Adrenal gland (tissue), 12 donors: Measurements from ENCODE around the gene LACRT. TPM values are rescaled to one million over a fixed set of nuclear protein-coding genes. Genes with fewer than 3 reads are reported as not detected.

Experiments
- DNase-seq, 7 donors: peaks; one replicate each; pipeline ENCODE4 v3.0.0-alpha.2; 2019 to 2020
- H3K27ac ChIP-seq, 5 donors: fragments of 200-600 bp; sonication (generic) in 4 of 5; 1 replicate in 3 of 5; 2 replicates in 2 of 5; pipeline versions ENCODE4 v1.5.1 to v1.8.0; 2016 to 2020; ENCODE audit warnings: mild to moderate bottlenecking in 1 of 5
- H3K27me3 ChIP-seq: fragments of 200-600 bp; 2 replicates; pipeline ENCODE4 v1.8.0; 2021
- H3K36me3 ChIP-seq, 2 donors: fragments of 200-600 bp; replicated peaks in 1 of 2; 1 replicate in 1 of 2; 2 replicates in 1 of 2; pipeline versions ENCODE4 v1.5.1 to v1.8.0; 2018 to 2022
- H3K4me1 ChIP-seq, 2 donors: fragments of 200-600 bp; replicated peaks in 1 of 2; 1 replicate in 1 of 2; 2 replicates in 1 of 2; pipeline versions ENCODE4 v1.5.1 to v1.8.0; 2018 to 2021
- H3K4me3 ChIP-seq, 4 donors: fragments of 200-600 bp; sonication (generic) in 3 of 4; one replicate each; pipeline ENCODE4 v1.5.1; 2016 to 2018
- H3K9me3 ChIP-seq, 3 donors: fragments of 200-600 bp; sonication (generic) in 1 of 3; replicated peaks in 1 of 3; 1 replicate in 2 of 3; 2 replicates in 1 of 3; pipeline versions ENCODE4 v1.5.1 to v1.8.0; 2016 to 2021
- CTCF ChIP-seq, 6 experiments: fragments of 450-650 bp in 4 of 6; fragments of 200-600 bp in 2 of 6; sonication (generic) in 1 of 6; IDR thresholded peaks; 1 replicate in 5 of 6; 2 replicates in 1 of 6; pipeline versions ENCODE4 v1.5.1 to v1.8.0; 2016 to 2021; ENCODE audit warnings: antibody characterized with exemption in 6 of 6, mild to moderate bottlenecking in 2 of 6, moderate library complexity in 1 of 6
- POLR2A ChIP-seq, 2 donors: fragments of 450-650 bp; IDR thresholded peaks; one replicate each; pipeline ENCODE4 v1.6.1; 2017; ENCODE audit warnings: antibody characterized with exemption in 2 of 2, mild to moderate bottlenecking in 2 of 2, moderate library complexity in 1 of 2
- WGBS, 4 donors: extraction: QIAGEN DNeasy Blood & Tissue Kit in 2 of 4; methylation state at CpG; one replicate each; pipeline versions ENCODE4 v1.1.5 to v1.1.7; 2013 to 2017; 5-methylcytosine and 5-hydroxymethylcytosine counted together
- intact Hi-C, 2 donors: fragments of 100-400 bp; cut with DNase I; formaldehyde crosslinking; loops; one replicate each; pipeline versions ENCODE4 v1.14.1 to v1.15.0; 2022 to 2023
- polyA plus RNA-seq, 3 donors: library from polyadenylated mRNA; stranded (reverse); fragments of 200-250 nt in 2 of 3; fragments of 350-450 nt in 1 of 3; fragmentation: Illumina TruSeq in 1 of 3; extraction: RNeasy Lipid Tissue Mini Kit (QIAGEN cat#74804) in 1 of 3; gene quantifications; one replicate each; pipeline ENCODE4 v1.2.3, GENCODE V29; 2013 to 2014
- total RNA-seq, 9 donors: library from RNA; depleted of rRNA in 4 of 9; stranded (reverse); fragments of >200 nt in 4 of 9; fragments of 120-200 nt in 1 of 9; fragmentation: NEBNext Ultra II Directional in 1 of 9; extraction: Animal tissue kit (Norgen Biotek cat#: 25700) in 1 of 9; gene quantifications; one replicate each; pipeline versions ENCODE4 v1.1.0 to v1.2.4, GENCODE V29; 2013 to 2023
- donor health status: healthy with polysubstance abuse.
- donor health status: Bipolar disorder and iron deficiency.
- donor health status: DM: yes; HTN: yes; CAD: no.
- donor health status: DM: no; HTN: no; CAD: no.
- donor health status: DM: no; HTN: no; CAD: no.
- donor health status: DM: yes; HTN: yes; CAD: no.

The LACRT gene
- total and polyA plus RNA-seq, 12 donors = not detected

- TF ChIP-seq POLR2A (IDR thresholded peaks at IDR 0.05) = no peak
- no peak for TF ChIP-seq CTCF (IDR thresholded peaks at IDR 0.05)
- Histone ChIP-seq H3K27me3 (peaks cover 6% of the 10 kb centered on the region), H3K36me3 (no peaks in the 10 kb centered on the region), H3K27ac (no peak overlapping the region), H3K4me1 (peaks cover 0 to 5% of the 10 kb centered on the region in 2 donors), H3K9me3 (no peaks in the 10 kb centered on the region), H3K4me3 (no peak overlapping the region)
- intact Hi-C loops = no loop called here
- 92 to 98% (median 94%) methylated on average over 3 of the region's 3 CpGs for WGBS, 4 donors
- DNase-seq = no peak
Measured at GRCh38 chr12:54628186-54628846, 6.4 kb downstream of the LACRT start.

GRCh38 chr12:54627304-54627703 lies 7.4 kb downstream of the LACRT start:
- WGBS, 4 donors = 84 to 94% (median 93%) methylated on average over 3 of the region's 3 CpGs
- no peak overlapping the region for H3K4me3 ChIP-seq

GRCh38 chr12:54625598-54625997 lies 9.1 kb downstream of the LACRT start:
- DNase-seq = no peak
- Histone ChIP-seq H3K27me3 (peaks cover 13% of the 10 kb centered on the region), H3K4me3 (no peak overlapping the region), H3K36me3 (no peaks in the 10 kb centered on the region), H3K27ac (no peak overlapping the region), H3K4me1 (peaks cover 0 to 5% of the 10 kb centered on the region in 2 donors), H3K9me3 (no peaks in the 10 kb centered on the region)
- no peak for TF ChIP-seq POLR2A (IDR thresholded peaks at IDR 0.05)
- no peak for TF ChIP-seq CTCF (IDR thresholded peaks at IDR 0.05)
- intact Hi-C loops = no loop called here

More at GRCh38 chr12:54627304-54627703, 7.4 kb downstream of the LACRT start:
- Histone ChIP-seq H3K9me3 (no peaks in the 10 kb centered on the region), H3K27me3 (peaks cover 8% of the 10 kb centered on the region), H3K27ac (no peak overlapping the region), H3K36me3 (no peaks in the 10 kb centered on the region), H3K4me1 (peaks cover 0 to 5% of the 10 kb centered on the region in 2 donors)
- intact Hi-C loops = no loop called here
- no peak for DNase-seq
- TF ChIP-seq CTCF (IDR thresholded peaks at IDR 0.05) = no peak
- no peak for TF ChIP-seq POLR2A (IDR thresholded peaks at IDR 0.05)

GRCh38 chr12:54624315-54625279 lies 10.1 kb downstream of the LACRT start:
- Histone ChIP-seq H3K27ac (no peak overlapping the region), H3K4me3 (no peak overlapping the region), H3K27me3 (peaks cover 13% of the 10 kb centered on the region), H3K4me1 (peaks cover 0 to 5% of the 10 kb centered on the region in 2 donors), H3K9me3 (no peaks in the 10 kb centered on the region), H3K36me3 (no peaks in the 10 kb centered on the region)
- DNase-seq = peak in 5 of 7 donors; percentile 21 to 51 (median 41)
- intact Hi-C loops = no loop called here
- TF ChIP-seq POLR2A (IDR thresholded peaks at IDR 0.05) (no peak), CTCF (IDR thresholded peaks at IDR 0.05) (no peak)
- 39 to 48% (median 42%) methylated on average over 5 of the region's 5 CpGs for WGBS, 4 donors
